ENCODE measurements around the gene RBBP7.
A peak's percentile ranks its signal among the peaks of the same experiment; 100 is the strongest.

RBBP7 gene

GRCh38 chrX:16882702-16883486 is 12.7 kb upstream of the RBBP7 start:
- peak overlapping the region; percentile 93 for H3K4me3 ChIP-seq (ENCODE audit: low read length)
- H3K36me3 ChIP-seq (ENCODE audit: control insufficient read depth, low read depth, low read length) = no peaks in the 10 kb centered on the region
- H3K9ac ChIP-seq (ENCODE audit: low read length) = peak overlapping the region; percentile 79
- H3K27ac ChIP-seq (ENCODE audit: low read length) = no peak overlapping the region
- H3K27me3 ChIP-seq (ENCODE audit: control insufficient read depth, insufficient read depth, low read length) = peaks cover 4% of the 10 kb centered on the region
- peaks cover 4% of the 10 kb centered on the region for H3K4me1 ChIP-seq (ENCODE audit: control insufficient read depth, low read depth, low read length)
- H3K9me3 ChIP-seq (ENCODE audit: control insufficient read depth, low read depth, low read length) = no peaks in the 10 kb centered on the region

DNA sequence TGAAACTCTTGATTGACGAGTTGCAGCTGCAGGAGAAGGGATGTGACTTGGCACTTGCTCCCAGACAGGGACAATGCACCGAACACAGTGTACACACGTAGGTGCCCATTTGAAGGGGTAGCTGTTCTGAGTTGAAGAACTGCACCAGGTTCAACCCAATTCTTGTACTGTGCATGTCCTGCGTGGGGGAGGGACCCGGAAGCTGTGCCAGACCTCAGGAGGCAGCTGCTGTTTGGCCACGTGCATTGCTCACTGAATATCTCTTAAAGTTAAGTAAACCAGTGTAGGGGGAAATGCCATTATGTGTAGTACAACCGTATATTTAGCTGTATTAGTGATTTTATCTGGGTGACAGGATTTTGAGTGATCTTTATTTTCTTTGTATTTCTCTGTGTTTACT is 12.0 kb upstream of the RBBP7 start:
- H3K4me3 ChIP-seq (ENCODE audit: low read length) = peak overlapping the region; percentile 93
- no peaks in the 10 kb centered on the region for H3K36me3 ChIP-seq (ENCODE audit: control insufficient read depth, low read depth, low read length)
- peaks cover 4% of the 10 kb centered on the region for H3K4me1 ChIP-seq (ENCODE audit: control insufficient read depth, low read depth, low read length)
- no peaks in the 10 kb centered on the region for H3K9me3 ChIP-seq (ENCODE audit: control insufficient read depth, low read depth, low read length)
- H3K27ac ChIP-seq (ENCODE audit: low read length) = no peak overlapping the region
- peaks cover 4% of the 10 kb centered on the region for H3K27me3 ChIP-seq (ENCODE audit: control insufficient read depth, insufficient read depth, low read length)
- no peak overlapping the region for H3K9ac ChIP-seq (ENCODE audit: low read length)

- Histone ChIP-seq H3K36me3 (ENCODE audit: control insufficient read depth, low read depth, low read length) (no peaks in the 10 kb centered on the region), H3K27me3 (ENCODE audit: control insufficient read depth, insufficient read depth, low read length) (no peaks in the 10 kb centered on the region), H3K4me3 (ENCODE audit: low read length) (no peak overlapping the region), H3K9me3 (ENCODE audit: control insufficient read depth, low read depth, low read length) (no peaks in the 10 kb centered on the region), H3K9ac (ENCODE audit: low read length) (no peak overlapping the region), H3K4me1 (ENCODE audit: control insufficient read depth, low read depth, low read length) (peaks cover 8% of the 10 kb centered on the region), H3K27ac (ENCODE audit: low read length) (no peak overlapping the region)
Observed at GRCh38 chrX:16876696-16877095, 6.5 kb upstream of the RBBP7 start.

DNA sequence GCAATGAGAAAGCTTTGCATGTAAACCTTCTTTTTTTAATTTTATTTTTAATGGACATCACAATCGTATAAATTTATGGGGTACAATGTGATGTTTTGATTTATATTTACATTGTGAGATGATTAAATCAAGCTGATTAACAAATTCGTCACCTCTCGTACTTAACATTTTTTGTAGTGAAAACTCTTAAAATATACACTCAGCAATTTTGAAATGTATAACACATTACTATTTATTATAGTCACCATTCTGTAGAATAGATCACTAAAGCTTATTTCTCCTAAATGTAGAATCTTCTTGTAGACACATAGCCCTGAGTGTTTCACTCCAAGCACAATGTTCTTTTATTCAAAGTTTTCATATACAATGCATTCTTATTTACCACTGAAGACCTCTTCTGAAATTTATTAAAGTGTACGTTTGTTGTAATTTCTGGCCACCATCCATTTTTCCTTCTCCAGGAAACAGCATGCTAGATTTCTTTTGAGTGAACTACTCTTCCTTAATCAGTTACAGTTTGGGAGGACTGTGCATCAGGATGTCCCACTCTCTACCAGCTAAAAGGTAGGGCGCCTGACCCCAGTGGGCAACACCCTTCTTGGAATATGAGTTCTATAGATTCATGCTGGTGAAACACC is 4.4 kb upstream of the RBBP7 start:
- Histone ChIP-seq H3K4me3 (ENCODE audit: low read length) (no peak overlapping the region), H3K27ac (ENCODE audit: low read length) (no peak overlapping the region), H3K36me3 (ENCODE audit: control insufficient read depth, low read depth, low read length) (no peaks in the 10 kb centered on the region), H3K9ac (ENCODE audit: low read length) (no peak overlapping the region), H3K27me3 (ENCODE audit: control insufficient read depth, insufficient read depth, low read length) (no peaks in the 10 kb centered on the region), H3K4me1 (ENCODE audit: control insufficient read depth, low read depth, low read length) (peaks cover 15% of the 10 kb centered on the region), H3K9me3 (ENCODE audit: control insufficient read depth, low read depth, low read length) (no peaks in the 10 kb centered on the region)

- Histone ChIP-seq H3K27me3 (ENCODE audit: control insufficient read depth, insufficient read depth, low read length) (no peaks in the 10 kb centered on the region), H3K27ac (ENCODE audit: low read length) (no peak overlapping the region), H3K9me3 (ENCODE audit: control insufficient read depth, low read depth, low read length) (no peaks in the 10 kb centered on the region), H3K36me3 (ENCODE audit: control insufficient read depth, low read depth, low read length) (peaks cover 8% of the 10 kb centered on the region), H3K9ac (ENCODE audit: low read length) (no peak overlapping the region), H3K4me3 (ENCODE audit: low read length) (no peak overlapping the region), H3K4me1 (ENCODE audit: control insufficient read depth, low read depth, low read length) (peaks cover 21% of the 10 kb centered on the region)
Observed at GRCh38 chrX:16873106-16873505, 2.9 kb upstream of the RBBP7 start.

- peak overlapping the region; percentile 89 for H3K27ac ChIP-seq (ENCODE audit: low read length)
- peak overlapping the region; percentile 80 for H3K4me3 ChIP-seq (ENCODE audit: low read length)
- H3K9ac ChIP-seq (ENCODE audit: low read length) = peak overlapping the region; percentile 89
- no peaks in the 10 kb centered on the region for H3K27me3 ChIP-seq (ENCODE audit: control insufficient read depth, insufficient read depth, low read length)
- H3K36me3 ChIP-seq (ENCODE audit: control insufficient read depth, low read depth, low read length) = peaks cover 16% of the 10 kb centered on the region
- H3K9me3 ChIP-seq (ENCODE audit: control insufficient read depth, low read depth, low read length) = no peaks in the 10 kb centered on the region
- peaks cover 21% of the 10 kb centered on the region for H3K4me1 ChIP-seq (ENCODE audit: control insufficient read depth, low read depth, low read length)
Observed at GRCh38 chrX:16870862-16871815, 977 bp upstream of the RBBP7 start.

DNA sequence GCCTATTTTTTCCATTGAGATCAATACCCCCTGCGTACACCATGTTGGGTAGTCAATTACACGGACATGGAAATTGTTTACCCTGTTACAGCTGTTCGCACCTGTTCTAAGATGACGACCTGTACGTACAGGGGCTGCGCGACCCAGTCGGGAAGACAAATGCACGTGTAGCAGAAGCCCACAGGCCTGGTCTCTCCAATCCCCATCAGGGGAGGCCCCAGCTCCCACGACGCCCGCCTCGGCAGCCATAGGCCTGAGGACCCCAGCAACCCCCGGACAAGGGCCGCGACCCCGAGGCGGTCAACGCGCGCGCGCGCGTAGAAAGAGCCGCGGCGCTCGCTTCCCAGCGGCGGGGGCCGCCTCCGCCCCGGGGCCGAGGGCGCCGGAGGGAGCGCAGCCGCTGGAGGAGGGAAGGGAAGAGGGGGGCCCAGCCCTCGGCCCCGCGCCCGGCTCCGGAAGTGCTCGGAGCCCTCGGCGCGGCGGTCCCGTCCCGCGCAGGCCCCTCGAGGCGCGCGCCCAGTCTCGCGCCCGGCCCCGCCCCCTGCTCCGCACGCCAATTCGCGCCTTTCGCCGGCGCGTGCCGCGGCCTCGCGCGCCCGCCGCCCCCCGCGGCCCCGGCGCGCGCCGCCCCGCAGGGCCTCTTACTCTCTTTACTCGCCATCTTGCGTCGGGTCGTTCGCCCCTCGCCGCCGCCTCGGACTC is 618 bp downstream of the RBBP7 start:
- Histone ChIP-seq H3K27me3 (ENCODE audit: control insufficient read depth, insufficient read depth, low read length) (no peaks in the 10 kb centered on the region), H3K9me3 (ENCODE audit: control insufficient read depth, low read depth, low read length) (no peaks in the 10 kb centered on the region), H3K4me3 (ENCODE audit: low read length) (peak overlapping the region; percentile 98), H3K4me1 (ENCODE audit: control insufficient read depth, low read depth, low read length) (peaks cover 21% of the 10 kb centered on the region), H3K36me3 (ENCODE audit: control insufficient read depth, low read depth, low read length) (peaks cover 22% of the 10 kb centered on the region), H3K27ac (ENCODE audit: low read length) (peak overlapping the region; percentile 66), H3K9ac (ENCODE audit: low read length) (peak overlapping the region; percentile 91)

GRCh38 chrX:16868920-16869319 is 1.2 kb downstream of the RBBP7 start:
- Histone ChIP-seq H3K36me3 (ENCODE audit: control insufficient read depth, low read depth, low read length) (peaks cover 23% of the 10 kb centered on the region), H3K4me1 (ENCODE audit: control insufficient read depth, low read depth, low read length) (peaks cover 21% of the 10 kb centered on the region), H3K27ac (ENCODE audit: low read length) (peak overlapping the region; percentile 66), H3K27me3 (ENCODE audit: control insufficient read depth, insufficient read depth, low read length) (no peaks in the 10 kb centered on the region), H3K9ac (ENCODE audit: low read length) (peak overlapping the region; percentile 90), H3K9me3 (ENCODE audit: control insufficient read depth, low read depth, low read length) (no peaks in the 10 kb centered on the region), H3K4me3 (ENCODE audit: low read length) (peak overlapping the region; percentile 98)

DNA sequence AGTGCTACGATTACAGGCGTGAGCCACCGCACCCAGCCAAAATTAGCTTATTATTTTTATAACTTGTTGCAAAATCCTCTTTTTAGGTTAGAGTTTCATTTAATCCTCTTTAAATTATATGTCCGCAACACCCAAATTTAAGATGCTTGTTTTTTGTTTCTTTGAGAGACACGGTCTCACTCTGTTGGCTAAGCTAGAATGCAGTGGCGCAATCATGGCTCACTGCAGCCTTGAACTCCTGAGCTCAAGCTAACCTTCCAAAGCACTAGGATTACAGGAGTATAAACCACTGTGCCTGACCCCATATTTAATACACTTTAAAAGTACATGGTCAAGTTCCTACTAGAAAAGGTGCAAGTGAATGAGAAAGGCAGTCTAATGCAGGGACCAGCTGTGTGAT is 2.2 kb downstream of the RBBP7 start:
- H3K27me3 ChIP-seq (ENCODE audit: control insufficient read depth, insufficient read depth, low read length) = no peaks in the 10 kb centered on the region
- H3K4me3 ChIP-seq (ENCODE audit: low read length) = peak overlapping the region; percentile 98
- peaks cover 21% of the 10 kb centered on the region for H3K4me1 ChIP-seq (ENCODE audit: control insufficient read depth, low read depth, low read length)
- no peaks in the 10 kb centered on the region for H3K9me3 ChIP-seq (ENCODE audit: control insufficient read depth, low read depth, low read length)
- no peak overlapping the region for H3K27ac ChIP-seq (ENCODE audit: low read length)
- peaks cover 33% of the 10 kb centered on the region for H3K36me3 ChIP-seq (ENCODE audit: control insufficient read depth, low read depth, low read length)
- H3K9ac ChIP-seq (ENCODE audit: low read length) = no peak overlapping the region

DNA sequence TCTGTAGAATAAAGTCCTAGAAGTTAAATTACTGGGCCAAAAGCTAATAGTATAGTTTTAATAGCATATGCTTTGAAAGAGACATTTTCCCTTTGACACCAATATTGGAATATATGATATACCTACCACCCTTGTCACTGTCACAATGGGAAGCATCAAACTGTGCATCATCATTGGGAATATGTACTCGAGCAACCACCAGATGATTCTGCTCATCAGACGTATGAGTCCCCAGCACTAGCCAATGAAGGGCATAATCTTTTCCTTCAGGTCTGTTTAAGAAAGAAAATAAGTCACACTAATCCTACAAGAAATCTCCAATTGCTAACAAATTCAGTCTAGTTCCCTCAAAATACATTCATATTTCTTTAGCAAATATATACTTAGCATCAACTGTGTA is 7.3 kb downstream of the RBBP7 start:
- Histone ChIP-seq H3K27me3 (ENCODE audit: control insufficient read depth, insufficient read depth, low read length) (no peaks in the 10 kb centered on the region), H3K27ac (ENCODE audit: low read length) (no peak overlapping the region), H3K36me3 (ENCODE audit: control insufficient read depth, low read depth, low read length) (peaks cover 67% of the 10 kb centered on the region), H3K4me3 (ENCODE audit: low read length) (no peak overlapping the region), H3K9me3 (ENCODE audit: control insufficient read depth, low read depth, low read length) (no peaks in the 10 kb centered on the region), H3K4me1 (ENCODE audit: control insufficient read depth, low read depth, low read length) (no peaks in the 10 kb centered on the region), H3K9ac (ENCODE audit: low read length) (no peak overlapping the region)

GRCh38 chrX:16856744-16857143 is 13.4 kb downstream of the RBBP7 start:
- peaks cover 93% of the 10 kb centered on the region for H3K36me3 ChIP-seq (ENCODE audit: control insufficient read depth, low read depth, low read length)

More at GRCh38 chrX:16856744-16857143, 13.4 kb downstream of the RBBP7 start:
- H3K27me3 ChIP-seq (ENCODE audit: control insufficient read depth, insufficient read depth, low read length) = no peaks in the 10 kb centered on the region
- H3K9me3 ChIP-seq (ENCODE audit: control insufficient read depth, low read depth, low read length) = no peaks in the 10 kb centered on the region
- no peaks in the 10 kb centered on the region for H3K4me1 ChIP-seq (ENCODE audit: control insufficient read depth, low read depth, low read length)
- no peak overlapping the region for H3K27ac ChIP-seq (ENCODE audit: low read length)
- no peak overlapping the region for H3K4me3 ChIP-seq (ENCODE audit: low read length)
- no peak overlapping the region for H3K9ac ChIP-seq (ENCODE audit: low read length)
